ENCODE measurements around the gene SHQ1. TPM values are rescaled to one million over a fixed set of nuclear protein-coding genes. Genes with fewer than 3 reads are reported as not detected.
"Not testable (repeated sequence)": the region's sequence is repeated elsewhere in the genome, so short reads cannot be mapped to it uniquely, and the experiment has no call there.

The SHQ1 gene
- total RNA-seq, 1 donor from 2014 or later: 20.7 TPM

GRCh38 chr3:72739531-72740466 lies 108.4 kb downstream of the SHQ1 start:
- Mint-ChIP-seq H3K4me3 (peak overlapping the region; percentile 81), H3K9me3 (peaks cover 3% of the 10 kb centered on the region), H3K4me1 (peaks cover 17% of the 10 kb centered on the region), H3K27ac (ENCODE audit: unreplicated experiment) (no peak overlapping the region), H3K27me3 (ENCODE audit: low read depth) (peaks cover 33% of the 10 kb centered on the region), H3K36me3 (ENCODE audit: low read depth) (no peaks in the 10 kb centered on the region)
- no peak for DNase-seq (ENCODE audit: low read depth, low spot score)
- no peak for TF ChIP-seq CTCF (conservative IDR thresholded peaks at IDR 0.05)

- H3K27ac Mint-ChIP-seq (ENCODE audit: unreplicated experiment): no peak overlapping the region
- H3K27me3 Mint-ChIP-seq (ENCODE audit: low read depth): peaks cover 33% of the 10 kb centered on the region
- TF ChIP-seq CTCF (conservative IDR thresholded peaks at IDR 0.05): no peak
- peaks cover 6% of the 10 kb centered on the region for H3K9me3 Mint-ChIP-seq
- H3K4me3 Mint-ChIP-seq: peak overlapping the region; percentile 81
- no peaks in the 10 kb centered on the region for H3K36me3 Mint-ChIP-seq (ENCODE audit: low read depth)
- peak; percentile 52 for DNase-seq (ENCODE audit: low read depth, low spot score)
- H3K4me1 Mint-ChIP-seq: peaks cover 12% of the 10 kb centered on the region
These were observed 109.3 kb downstream of the SHQ1 start for GRCh38 chr3:72738752-72739530.

GRCh38 chr3:72735072-72735471 lies 113.2 kb downstream of the SHQ1 start:
- peaks cover 11% of the 10 kb centered on the region for H3K9me3 Mint-ChIP-seq
- H3K4me3 Mint-ChIP-seq; H3K27ac Mint-ChIP-seq (ENCODE audit: unreplicated experiment); H3K36me3 Mint-ChIP-seq (ENCODE audit: low read depth); DNase-seq (ENCODE audit: low read depth, low spot score): not testable (repeated sequence)
- peaks cover 28% of the 10 kb centered on the region for H3K27me3 Mint-ChIP-seq (ENCODE audit: low read depth)
- H3K4me1 Mint-ChIP-seq: peaks cover 12% of the 10 kb centered on the region

GRCh38 chr3:72733676-72734075 lies 114.6 kb downstream of the SHQ1 start:
- no peaks in the 10 kb centered on the region for H3K36me3 Mint-ChIP-seq (ENCODE audit: low read depth)
- H3K4me1 Mint-ChIP-seq: peaks cover 5% of the 10 kb centered on the region
- H3K4me3 Mint-ChIP-seq: no peak overlapping the region
- no peak for TF ChIP-seq CTCF (conservative IDR thresholded peaks at IDR 0.05)
- H3K27me3 Mint-ChIP-seq (ENCODE audit: low read depth): peaks cover 16% of the 10 kb centered on the region
- no peak overlapping the region for H3K27ac Mint-ChIP-seq (ENCODE audit: unreplicated experiment)
- DNase-seq (ENCODE audit: low read depth, low spot score): no peak
- H3K9me3 Mint-ChIP-seq: peaks cover 11% of the 10 kb centered on the region

- not testable (repeated sequence) for H3K36me3 Mint-ChIP-seq (ENCODE audit: low read depth); H3K27ac Mint-ChIP-seq (ENCODE audit: unreplicated experiment); H3K4me1 Mint-ChIP-seq; H3K27me3 Mint-ChIP-seq (ENCODE audit: low read depth); H3K4me3 Mint-ChIP-seq; DNase-seq (ENCODE audit: low read depth, low spot score)
- peaks cover 11% of the 10 kb centered on the region for H3K9me3 Mint-ChIP-seq
These were observed 115.4 kb downstream of the SHQ1 start for GRCh38 chr3:72732666-72733345.

- H3K27ac Mint-ChIP-seq (ENCODE audit: unreplicated experiment): peak overlapping the region; percentile 59
- H3K27me3 Mint-ChIP-seq (ENCODE audit: low read depth): no peaks in the 10 kb centered on the region
- H3K4me1 Mint-ChIP-seq: no peaks in the 10 kb centered on the region
- H3K36me3 Mint-ChIP-seq (ENCODE audit: low read depth): no peaks in the 10 kb centered on the region
- H3K9me3 Mint-ChIP-seq: peaks cover 5% of the 10 kb centered on the region
- no peak for TF ChIP-seq CTCF (conservative IDR thresholded peaks at IDR 0.05)
- no peak overlapping the region for H3K4me3 Mint-ChIP-seq
- DNase-seq (ENCODE audit: low read depth, low spot score): no peak
These were observed 119.2 kb downstream of the SHQ1 start for GRCh38 chr3:72728958-72729467.

Measured in neural crest cell (in vitro differentiated cells).